Neuron (in vitro differentiated cells): Measurements from ENCODE around the gene KBTBD2.
"Not testable (repeated sequence)": the region's sequence is repeated elsewhere in the genome, so short reads cannot be mapped to it uniquely, and the experiment has no call there.

ENCODE experiments used
- H2AFZ ChIP-seq: one replicate; pipeline ENCODE4 v1.6.1; 2013; ENCODE audit warnings: low read depth, mild to moderate bottlenecking, inconsistent platforms, low read length, moderate library complexity
- H3K27me3 ChIP-seq: one replicate; pipeline ENCODE4 v1.6.1; 2013; ENCODE audit warnings: low read length; ENCODE audit not compliant: insufficient read depth
- H3K36me3 ChIP-seq: one replicate; pipeline ENCODE4 v1.6.1; 2013; ENCODE audit warnings: low read length; ENCODE audit not compliant: insufficient read depth
- H3K4me1 ChIP-seq: one replicate; pipeline ENCODE4 v1.6.1; 2013; ENCODE audit warnings: low read length; ENCODE audit not compliant: insufficient read depth
- H3K4me3 ChIP-seq: 2 replicates; pipeline ENCODE4 v1.5.1; 2013; ENCODE audit warnings: mild to moderate bottlenecking, low read length, moderate library complexity
- H3K9me3 ChIP-seq: one replicate; pipeline ENCODE4 v1.6.1; 2013; ENCODE audit warnings: low read length

KBTBD2 gene

GRCh38 chr7:32890010-32890792, 1.4 kb downstream of the KBTBD2 start:
- no peaks in the 10 kb centered on the region for H3K27me3 ChIP-seq
- no peaks in the 10 kb centered on the region for H3K36me3 ChIP-seq
- no peak overlapping the region for H2AFZ ChIP-seq
- H3K9me3 ChIP-seq = no peaks in the 10 kb centered on the region
- peak overlapping the region; percentile 96 for H3K4me3 ChIP-seq
- H3K4me1 ChIP-seq = peaks cover 20% of the 10 kb centered on the region

GRCh38 chr7:32888505-32888904, 3.1 kb downstream of the KBTBD2 start:
- H3K9me3 ChIP-seq = no peaks in the 10 kb centered on the region
- H2AFZ ChIP-seq = no peak overlapping the region
- H3K4me3 ChIP-seq = no peak overlapping the region

DNA sequence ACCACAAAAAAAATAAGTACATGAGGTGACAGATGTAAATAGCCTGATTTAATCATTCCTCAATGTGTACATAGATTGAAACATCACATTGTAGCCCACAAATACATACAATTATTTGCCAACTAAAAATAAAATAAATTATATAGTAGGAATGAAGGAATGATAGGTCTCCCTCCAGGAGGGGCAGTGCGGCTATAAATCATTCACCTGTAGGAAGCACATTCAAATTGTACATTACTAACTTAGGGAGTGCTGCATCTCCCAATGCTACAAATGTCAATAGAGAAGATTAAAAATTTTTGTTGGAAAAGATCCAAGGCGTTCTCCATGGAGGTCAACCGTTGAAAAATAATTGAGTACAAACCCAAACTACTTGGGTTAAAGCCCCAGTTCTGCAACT, 4.2 kb downstream of the KBTBD2 start:
- no peaks in the 10 kb centered on the region for H3K36me3 ChIP-seq
- H3K4me1 ChIP-seq = peaks cover 8% of the 10 kb centered on the region
- no peaks in the 10 kb centered on the region for H3K27me3 ChIP-seq
- H2AFZ ChIP-seq = no peak overlapping the region
- no peak overlapping the region for H3K4me3 ChIP-seq
- no peaks in the 10 kb centered on the region for H3K9me3 ChIP-seq

More at GRCh38 chr7:32888505-32888904, 3.1 kb downstream of the KBTBD2 start:
- Histone ChIP-seq H3K36me3 (no peaks in the 10 kb centered on the region), H3K27me3 (no peaks in the 10 kb centered on the region), H3K4me1 (peaks cover 16% of the 10 kb centered on the region)

DNA sequence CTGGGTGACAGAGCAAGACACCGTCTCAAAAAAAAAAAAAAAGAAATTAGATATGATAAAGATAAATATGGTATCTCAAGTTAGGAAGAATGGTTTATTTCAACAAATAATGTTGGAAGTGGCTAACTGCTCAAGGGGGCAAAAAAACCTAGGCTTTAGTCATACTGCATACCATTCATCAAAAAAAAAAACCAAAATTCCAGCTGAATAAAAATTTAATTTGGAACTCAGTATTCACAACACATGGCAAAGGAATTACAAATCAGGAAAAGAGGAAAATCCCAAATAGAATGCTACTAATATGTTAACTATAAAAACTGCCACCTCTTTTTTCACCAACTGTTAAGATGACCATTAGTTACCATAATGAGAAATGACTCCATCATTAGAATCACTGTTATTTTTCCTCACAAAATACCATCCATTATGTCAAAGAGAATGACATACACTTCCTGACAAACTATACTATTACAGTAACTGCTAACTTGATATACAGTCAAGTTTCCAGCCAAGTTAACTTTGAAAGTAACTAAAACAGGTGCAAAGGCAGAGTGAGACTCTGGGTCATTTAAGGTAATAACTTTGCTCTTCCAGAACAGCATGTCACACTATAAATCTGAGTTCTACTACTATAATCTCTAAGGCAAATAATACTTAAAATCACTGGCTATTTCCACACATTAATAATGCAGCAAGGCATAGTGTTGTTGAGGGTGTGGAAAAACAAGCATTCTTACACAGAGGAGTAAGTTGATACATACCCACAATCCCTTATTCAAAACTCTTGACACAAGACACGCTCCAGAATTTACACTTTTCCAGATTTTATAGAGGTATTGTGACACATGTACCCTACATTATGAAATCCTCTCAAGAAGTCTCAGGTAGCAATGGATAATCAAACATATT, 10.2 kb downstream of the KBTBD2 start:
- no peak overlapping the region for H2AFZ ChIP-seq
- H3K36me3 ChIP-seq = no peaks in the 10 kb centered on the region
- no peaks in the 10 kb centered on the region for H3K27me3 ChIP-seq
- peaks cover 3% of the 10 kb centered on the region for H3K4me1 ChIP-seq
- H3K4me3 ChIP-seq = no peak overlapping the region
- H3K9me3 ChIP-seq = no peaks in the 10 kb centered on the region

DNA sequence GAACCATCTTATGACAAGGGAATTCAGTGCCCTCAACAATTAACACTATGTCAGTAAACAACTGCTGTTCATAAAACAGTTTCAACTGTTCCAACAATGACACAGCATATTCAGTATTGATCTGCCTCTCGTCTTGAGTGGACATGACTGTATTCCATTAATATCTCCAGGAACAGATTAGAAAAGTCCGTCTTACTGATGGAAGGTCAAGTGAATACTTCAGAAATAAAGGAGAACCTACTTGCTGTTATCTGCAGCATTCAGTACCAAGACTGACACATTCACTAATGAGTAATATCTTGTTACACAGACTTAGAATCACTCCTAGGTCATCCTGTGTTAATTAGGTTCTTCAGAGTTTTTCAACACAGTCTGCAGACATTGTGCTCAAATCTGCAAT, 12.1 kb downstream of the KBTBD2 start:
- Histone ChIP-seq H3K4me1 (peaks cover 3% of the 10 kb centered on the region), H3K36me3 (peaks cover 9% of the 10 kb centered on the region), H3K9me3 (no peaks in the 10 kb centered on the region), H2AFZ (no peak overlapping the region), H3K4me3 (no peak overlapping the region), H3K27me3 (no peaks in the 10 kb centered on the region)

- peaks cover 21% of the 10 kb centered on the region for H3K36me3 ChIP-seq
- H3K4me1 ChIP-seq, H3K4me3 ChIP-seq, H3K9me3 ChIP-seq, H3K27me3 ChIP-seq, H2AFZ ChIP-seq: not testable (repeated sequence)
Measured at GRCh38 chr7:32878023-32878422, 13.5 kb downstream of the KBTBD2 start.

- Histone ChIP-seq H3K4me1 (no peaks in the 10 kb centered on the region), H3K4me3 (no peak overlapping the region), H3K27me3 (no peaks in the 10 kb centered on the region), H3K36me3 (peaks cover 72% of the 10 kb centered on the region), H2AFZ (no peak overlapping the region), H3K9me3 (no peaks in the 10 kb centered on the region)
Measured at GRCh38 chr7:32872421-32872820, 19.1 kb downstream of the KBTBD2 start.

- Histone ChIP-seq H3K9me3 (no peaks in the 10 kb centered on the region), H3K4me1 (no peaks in the 10 kb centered on the region), H3K27me3 (no peaks in the 10 kb centered on the region), H2AFZ (no peak overlapping the region), H3K36me3 (peaks cover 76% of the 10 kb centered on the region), H3K4me3 (no peak overlapping the region)
Measured at GRCh38 chr7:32871624-32872371, 19.8 kb downstream of the KBTBD2 start.

- Histone ChIP-seq H2AFZ (no peak overlapping the region), H3K27me3 (no peaks in the 10 kb centered on the region), H3K36me3 (peaks cover 76% of the 10 kb centered on the region), H3K4me1 (no peaks in the 10 kb centered on the region), H3K4me3 (no peak overlapping the region), H3K9me3 (no peaks in the 10 kb centered on the region)
Measured at GRCh38 chr7:32870298-32870697, 21.3 kb downstream of the KBTBD2 start.

DNA sequence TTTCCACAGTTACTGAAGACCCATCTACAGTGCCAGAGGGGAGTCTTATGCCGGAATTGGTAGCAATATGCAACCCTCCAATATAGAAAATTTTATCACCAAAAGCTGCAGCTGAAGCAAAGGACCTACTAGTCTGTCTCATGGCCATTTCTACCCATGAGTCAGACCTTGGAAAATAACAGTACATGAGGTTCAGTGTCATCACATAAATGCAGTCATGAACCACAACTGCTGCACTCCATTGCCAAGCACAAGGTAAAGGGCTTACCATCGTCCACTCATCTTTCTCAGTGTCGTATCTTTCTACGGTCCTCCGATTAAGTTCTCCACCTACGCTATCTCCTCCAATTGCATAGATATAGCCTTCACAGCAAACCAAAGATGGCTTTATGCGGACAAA, 21.8 kb downstream of the KBTBD2 start:
- no peaks in the 10 kb centered on the region for H3K27me3 ChIP-seq
- no peaks in the 10 kb centered on the region for H3K4me1 ChIP-seq
- no peak overlapping the region for H3K4me3 ChIP-seq
- no peaks in the 10 kb centered on the region for H3K9me3 ChIP-seq
- no peak overlapping the region for H2AFZ ChIP-seq
- H3K36me3 ChIP-seq = peaks cover 71% of the 10 kb centered on the region

GRCh38 chr7:32868116-32868515, 23.4 kb downstream of the KBTBD2 start:
- Histone ChIP-seq H3K9me3 (peaks cover 2% of the 10 kb centered on the region), H3K27me3 (no peaks in the 10 kb centered on the region), H3K4me3 (no peak overlapping the region), H2AFZ (no peak overlapping the region), H3K36me3 (peaks cover 58% of the 10 kb centered on the region), H3K4me1 (no peaks in the 10 kb centered on the region)

GRCh38 chr7:32865448-32866030, 26.0 kb downstream of the KBTBD2 start:
- H3K27me3 ChIP-seq = no peaks in the 10 kb centered on the region
- H3K4me3 ChIP-seq = no peak overlapping the region
- no peaks in the 10 kb centered on the region for H3K4me1 ChIP-seq
- no peak overlapping the region for H2AFZ ChIP-seq
- H3K9me3 ChIP-seq = peaks cover 2% of the 10 kb centered on the region
- H3K36me3 ChIP-seq = peaks cover 32% of the 10 kb centered on the region
